Measurements from ENCODE around the gene FCRLA. TPM values are rescaled to one million over a fixed set of nuclear protein-coding genes. Genes with fewer than 3 reads are reported as not detected.
A peak's percentile ranks its signal among the peaks of the same experiment; 100 is the strongest.
"Not testable (repeated sequence)": the region's sequence is repeated elsewhere in the genome, so short reads cannot be mapped to it uniquely, and the experiment has no call there.

The FCRLA gene
- total RNA-seq (2021; ENCODE audit: unreplicated experiment) = 0.25 TPM
- polyA plus RNA-seq (2012) = 0.10 and 0.27 TPM in 2 replicates
- Bru-seq, nascent RNA = percentile 12 among the genes with signal in this experiment
- BruChase-seq, experiment 1, labeled RNA remaining after a 6-hour chase = percentile 16 among the genes with signal in this experiment
- percentile 15 among the genes with signal in this experiment for BruChase-seq, experiment 2, labeled RNA remaining after a 2-hour chase
- long read RNA-seq = 0 reads

GRCh38 chr1:161706482-161707347 lies at the start of gene FCRLA:
TSS of gene FCRLA (plus strand) at chr1:161707229. CDS start at chr1:161707265, 36 bp downstream.
- H3K4me1 ChIP-seq (ENCODE audit: control insufficient read depth in 1 of 2, insufficient read depth in 2 of 2, low read length in 2 of 2) = peaks cover 0 to 11% of the 10 kb centered on the region in 2 experiments; a peak in 2 of 4 replicates
- no peak within 1 kb of the TSS for H3K27ac ChIP-seq (ENCODE audit: low read depth, low read length)
- BruUV-seq (replicated peaks) = no TSS peak
- no peaks in the 10 kb centered on the region for H3K27me3 ChIP-seq (ENCODE audit: insufficient read depth, low read length)
- no peaks in the 10 kb centered on the region for H3K9me2 ChIP-seq (ENCODE audit: insufficient read depth)
- ATAC-seq = no peak
- no peaks in the 10 kb centered on the region for H3K79me2 ChIP-seq (ENCODE audit: insufficient read depth, low read length)
- no peak for DNase-seq (ENCODE audit: low read depth, low spot score)
- H2AFZ ChIP-seq (ENCODE audit: low read depth, low read length, poor library complexity, severe bottlenecking) = no peak within 1 kb of the TSS
- peak; percentile 13; the same call in 1 of the 2 replicates for TF ChIP-seq FOSL1 (IDR thresholded peaks at IDR 0.05; ENCODE audit: low read depth)
- TF ChIP-seq YY1 (IDR thresholded peaks at IDR 0.05; ENCODE audit: extremely low read depth, insufficient replicate concordance, low read depth, low read length) = no peak
- TF ChIP-seq POLR2AphosphoS5 (IDR thresholded peaks at IDR 0.05; ENCODE audit: low read depth, low read length) = no peak
- no peak for TF ChIP-seq MAX (IDR thresholded peaks at IDR 0.05)
- no peak for TF ChIP-seq ZBTB33 (IDR thresholded peaks at IDR 0.05; ENCODE audit: extremely low read depth, insufficient replicate concordance, low read length)
- ChIA-PET POLR2A (no interaction called here), RAD21 (ENCODE audit: low non-redundant PET in 1 of 2, low total read pairs in 2 of 2, uncharacterized antibody in 2 of 2, unreplicated experiment in 2 of 2) (no interaction called here), CTCF (no interaction called here)
- H3K9me3 ChIP-seq (ENCODE audit: control insufficient read depth in 1 of 2, insufficient read depth in 1 of 2, low read depth in 1 of 2, low read length in 2 of 2) = no peaks in the 10 kb centered on the region
- H4K20me1 ChIP-seq (ENCODE audit: insufficient read depth) = no peaks in the 10 kb centered on the region
- no peaks in the 10 kb centered on the region for H3K36me3 ChIP-seq (ENCODE audit: control insufficient read depth in 1 of 2, insufficient read depth in 2 of 2, low read length in 2 of 2)
- 0 out of 2 replicates have a peak within 1 kb of the TSS, but pooled peaks have one; percentile 10 for H3K4me2 ChIP-seq (ENCODE audit: low read length)
- no peak within 1 kb of the TSS for H3K4me3 ChIP-seq (replicated peaks in 1 of 2; ENCODE audit: low read depth in 1 of 2, low read length in 2 of 2)
- H3K9ac ChIP-seq (ENCODE audit: low read length) = no peak within 1 kb of the TSS
- intact Hi-C loops (cut with micrococcal nuclease) = no loop called here

- not testable (repeated sequence) for BruUV-seq (replicated peaks)
Observed at GRCh38 chr1:161658524-161658923, 48.5 kb upstream of the FCRLA start.

GRCh38 chr1:161661660-161662311 lies 45.2 kb upstream of the FCRLA start:
- intact Hi-C loops (cut with micrococcal nuclease); H3K4me2 ChIP-seq (ENCODE audit: low read length); H4K20me1 ChIP-seq (ENCODE audit: insufficient read depth); H3K4me3 ChIP-seq (replicated peaks in 1 of 2; ENCODE audit: low read depth in 1 of 2, low read length in 2 of 2); H3K79me2 ChIP-seq (ENCODE audit: insufficient read depth, low read length); RAD21 ChIA-PET (ENCODE audit: low non-redundant PET in 1 of 2, low total read pairs in 2 of 2, uncharacterized antibody in 2 of 2, unreplicated experiment in 2 of 2); H3K27ac ChIP-seq (ENCODE audit: low read depth, low read length); H3K27me3 ChIP-seq (ENCODE audit: insufficient read depth, low read length); H3K9me3 ChIP-seq (ENCODE audit: control insufficient read depth in 1 of 2, insufficient read depth in 1 of 2, low read depth in 1 of 2, low read length in 2 of 2); BruUV-seq (replicated peaks); H3K9ac ChIP-seq (ENCODE audit: low read length); H3K4me1 ChIP-seq (ENCODE audit: control insufficient read depth in 1 of 2, insufficient read depth in 2 of 2, low read length in 2 of 2); H2AFZ ChIP-seq (ENCODE audit: low read depth, low read length, poor library complexity, severe bottlenecking); DNase-seq (ENCODE audit: low read depth, low spot score); H3K36me3 ChIP-seq (ENCODE audit: control insufficient read depth in 1 of 2, insufficient read depth in 2 of 2, low read length in 2 of 2); ATAC-seq; H3K9me2 ChIP-seq (ENCODE audit: insufficient read depth); CTCF ChIA-PET; POLR2A ChIA-PET: not testable (repeated sequence)

More at GRCh38 chr1:161658524-161658923, 48.5 kb upstream of the FCRLA start:
- H4K20me1 ChIP-seq (ENCODE audit: insufficient read depth); H3K79me2 ChIP-seq (ENCODE audit: insufficient read depth, low read length); ATAC-seq; H3K9me3 ChIP-seq (ENCODE audit: control insufficient read depth in 1 of 2, insufficient read depth in 1 of 2, low read depth in 1 of 2, low read length in 2 of 2); H2AFZ ChIP-seq (ENCODE audit: low read depth, low read length, poor library complexity, severe bottlenecking); DNase-seq (ENCODE audit: low read depth, low spot score); H3K9ac ChIP-seq (ENCODE audit: low read length); H3K4me2 ChIP-seq (ENCODE audit: low read length); CTCF ChIA-PET; H3K27me3 ChIP-seq (ENCODE audit: insufficient read depth, low read length); H3K27ac ChIP-seq (ENCODE audit: low read depth, low read length); H3K9me2 ChIP-seq (ENCODE audit: insufficient read depth); H3K36me3 ChIP-seq (ENCODE audit: control insufficient read depth in 1 of 2, insufficient read depth in 2 of 2, low read length in 2 of 2); H3K4me3 ChIP-seq (replicated peaks in 1 of 2; ENCODE audit: low read depth in 1 of 2, low read length in 2 of 2); RAD21 ChIA-PET (ENCODE audit: low non-redundant PET in 1 of 2, low total read pairs in 2 of 2, uncharacterized antibody in 2 of 2, unreplicated experiment in 2 of 2); POLR2A ChIA-PET; H3K4me1 ChIP-seq (ENCODE audit: control insufficient read depth in 1 of 2, insufficient read depth in 2 of 2, low read length in 2 of 2): not testable (repeated sequence)
- intact Hi-C loops (cut with micrococcal nuclease) = loop anchor here (10.0 kb wide), 1 partner anchor 84 kb away; no protein-coding TSS in a partner anchor
